Bronchus fibroblast of lung (primary cell): ENCODE data around the gene TSPAN1. TPM values are rescaled to one million over a fixed set of nuclear protein-coding genes. Genes with fewer than 3 reads are reported as not detected.

Source experiments
- total RNA-seq: library from RNA; depleted of rRNA; stranded (reverse); fragments of >200 nt; gene quantifications from 2 replicates; pipeline ENCODE4 v1.2.3, GENCODE V29; 2015

The TSPAN1 gene, protein sequence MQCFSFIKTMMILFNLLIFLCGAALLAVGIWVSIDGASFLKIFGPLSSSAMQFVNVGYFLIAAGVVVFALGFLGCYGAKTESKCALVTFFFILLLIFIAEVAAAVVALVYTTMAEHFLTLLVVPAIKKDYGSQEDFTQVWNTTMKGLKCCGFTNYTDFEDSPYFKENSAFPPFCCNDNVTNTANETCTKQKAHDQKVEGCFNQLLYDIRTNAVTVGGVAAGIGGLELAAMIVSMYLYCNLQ
- total RNA-seq: 0.89 and 1.0 TPM in 2 replicates

DNA sequence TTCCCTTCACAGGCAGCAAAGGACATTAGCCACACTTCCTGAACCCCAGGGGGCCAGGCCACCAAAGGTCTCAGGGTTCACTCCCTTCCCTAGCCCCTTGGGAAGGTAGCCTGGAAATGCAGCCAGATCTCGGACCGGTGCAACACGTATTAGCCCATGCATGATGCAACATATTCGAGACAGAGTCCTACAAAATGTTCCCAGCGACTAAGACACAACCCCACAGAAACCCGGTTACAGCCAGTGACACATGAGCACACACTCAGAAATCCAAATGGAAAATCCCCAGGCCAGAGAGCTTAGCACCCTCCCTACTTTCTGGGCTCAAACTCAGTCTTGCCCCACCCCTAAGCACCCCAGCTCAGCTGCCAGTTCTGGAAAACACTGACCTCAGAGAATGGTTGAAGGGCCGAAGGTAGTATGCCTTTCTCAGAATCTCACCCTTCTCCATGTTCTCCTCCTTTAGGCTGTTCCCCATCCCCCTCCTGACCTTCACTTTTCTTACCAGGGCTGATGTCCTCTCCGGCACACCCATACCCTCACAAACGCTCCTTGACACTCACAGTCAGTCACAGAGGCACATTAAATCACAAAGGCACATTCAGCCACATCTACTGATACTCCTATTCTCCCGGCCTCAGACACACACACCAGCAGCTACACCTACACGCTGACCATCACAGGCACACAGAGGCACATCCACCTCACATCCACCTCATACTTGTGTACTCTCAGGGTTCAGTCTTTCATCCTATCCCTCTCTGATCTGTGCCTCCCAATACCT, at the start of gene TSPAN1:
Gene TSPAN1, plus strand, starts transcription at position 640 of the 784 bp plus-strand sequence. CDS start 6,021 bp downstream, outside the sequence.

DNA sequence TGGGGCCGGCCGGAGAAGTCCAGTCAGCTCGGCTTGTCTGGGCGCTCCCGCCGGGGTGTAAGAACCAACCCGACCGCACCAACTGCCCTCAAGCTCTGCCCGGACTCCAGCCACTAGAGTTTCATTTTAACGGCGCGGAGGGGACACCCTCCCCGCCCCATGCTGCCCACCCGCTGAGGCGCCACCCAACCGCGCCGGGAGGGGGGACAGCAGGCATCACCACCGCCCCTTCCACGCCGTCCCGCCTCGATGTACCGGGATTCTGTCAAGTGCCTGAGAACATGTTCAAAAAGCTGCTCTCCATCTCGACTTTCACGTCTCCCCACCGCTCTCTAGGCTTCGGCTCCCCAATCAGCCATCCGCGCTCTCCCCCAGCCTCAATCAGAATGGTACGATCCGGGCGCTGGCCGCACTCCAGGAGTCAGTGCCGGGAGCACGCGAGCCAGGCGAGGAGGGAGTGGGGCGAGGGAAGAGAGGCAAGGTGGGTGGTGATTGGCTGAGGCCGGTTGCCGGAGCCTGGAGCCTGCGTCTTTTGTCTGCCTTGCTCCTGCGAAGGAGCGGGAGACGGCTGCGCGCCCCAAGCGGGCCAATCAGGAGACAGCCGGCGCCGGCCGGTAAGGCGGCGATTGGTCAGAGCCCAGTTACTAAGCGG, 42.2 kb upstream of the TSPAN1 start, which contains the start of gene PIK3R3:
Gene PIK3R3, minus strand, starts transcription at position 101 of the 652 bp plus-strand sequence. CDS start 677 bp downstream, outside the sequence.

DNA sequence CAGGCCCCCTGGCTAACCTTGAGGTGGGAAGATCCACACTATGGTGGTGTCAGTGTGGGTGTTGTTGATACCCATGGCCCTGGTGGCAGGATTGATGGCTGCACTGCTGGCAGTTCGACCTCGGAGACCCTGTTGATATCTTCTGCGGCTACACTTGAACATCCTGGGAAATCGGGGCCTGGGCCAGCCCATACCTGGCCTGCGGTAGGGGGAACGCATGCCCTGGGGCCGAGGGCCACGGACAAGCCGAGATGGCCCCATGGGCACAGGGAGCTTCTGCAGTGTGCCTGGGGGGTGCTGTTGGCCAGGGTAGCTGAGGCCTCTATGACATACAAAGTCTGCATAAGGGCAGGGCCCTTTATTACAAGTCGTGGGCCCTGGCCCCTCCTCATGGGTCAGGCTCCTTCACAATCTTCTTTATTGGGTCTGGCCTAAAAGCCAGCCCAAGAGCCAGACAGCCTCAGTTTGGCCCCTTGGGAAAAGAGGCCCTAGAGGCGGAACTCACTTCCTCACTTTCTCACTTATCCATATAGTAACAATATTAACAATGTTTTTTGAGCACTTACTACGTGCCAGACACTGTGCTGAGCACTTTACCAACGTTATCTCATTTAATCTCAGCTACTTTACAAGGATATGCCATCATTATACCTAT, 1.5 kb downstream of the TSPAN1 start, which contains the start of gene P3R3URF:
Gene P3R3URF, minus strand, starts transcription at position 278 of the 655 bp plus-strand sequence. Its CDS starts 17 bp downstream, at position 261.

DNA sequence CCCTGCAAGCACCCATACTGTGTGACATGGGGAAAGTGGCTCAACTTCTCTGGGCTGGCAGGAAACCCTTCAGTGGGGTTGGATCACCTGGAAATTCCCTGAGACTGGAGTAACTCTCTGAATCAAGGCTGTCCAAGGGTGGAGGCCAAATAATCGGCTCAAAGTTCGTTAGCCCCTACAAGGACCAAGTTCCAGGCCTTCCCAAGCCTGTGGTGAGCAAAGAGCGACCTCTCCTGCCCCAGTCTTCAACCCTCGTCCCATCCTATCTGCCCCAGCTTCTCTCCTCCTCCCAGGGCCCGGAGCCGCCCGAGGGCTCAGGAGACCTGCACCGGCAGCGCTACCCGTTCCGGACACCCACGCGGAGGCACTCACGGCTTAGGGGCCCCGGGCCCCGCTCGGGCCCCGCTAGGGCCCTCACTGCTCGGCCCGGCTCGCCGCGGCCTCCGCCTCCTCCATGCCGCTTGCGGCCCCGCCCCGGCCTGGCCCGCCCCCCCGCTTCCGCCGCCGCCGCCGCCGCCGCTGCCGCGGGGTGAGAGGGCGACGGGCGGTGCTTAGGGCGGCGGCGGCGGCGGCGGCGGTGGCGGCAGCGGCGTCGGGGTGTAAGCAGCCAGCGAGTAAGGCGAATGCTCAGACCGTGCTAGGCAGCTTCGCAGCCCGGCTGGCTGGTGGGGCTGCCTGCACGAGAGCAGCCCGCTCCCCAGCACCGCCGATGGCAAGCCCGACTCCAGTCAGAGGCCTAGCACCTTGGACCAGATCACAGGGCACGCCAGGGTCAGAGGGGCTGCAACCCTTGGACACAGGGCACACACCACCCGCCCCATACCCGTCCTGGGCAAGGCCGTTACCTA, 23.3 kb downstream of the TSPAN1 start, which contains the start of gene POMGNT1:
Gene POMGNT1, minus strand, starts transcription at position 471 of the 848 bp plus-strand sequence. CDS start 613 bp downstream, outside the sequence.

Other genes starting within 250 kb of the TSPAN1 start
- gene PIK3R3, start 42.5 kb upstream of the TSPAN1 start, total RNA-seq: 5.1 and 6.1 TPM in 2 replicates
- gene P3R3URF, start 1.4 kb downstream of the TSPAN1 start, total RNA-seq: not detected in 2 replicates
- gene POMGNT1, start 23.3 kb downstream of the TSPAN1 start, total RNA-seq: 62.2 and 67.9 TPM in 2 replicates
- 3.4 and 4.2 TPM in 2 replicates for gene LURAP1, start 28.2 kb downstream of the TSPAN1 start, total RNA-seq
- 11.6 and 13.4 TPM in 2 replicates for gene RAD54L, start 72.7 kb downstream of the TSPAN1 start, total RNA-seq
- 91.6 and 108 TPM in 2 replicates for gene LRRC41, start 128.5 kb downstream of the TSPAN1 start, total RNA-seq
- gene UQCRH, start 128.6 kb downstream of the TSPAN1 start, total RNA-seq: 507 and 539 TPM in 2 replicates
- 13.5 and 14.3 TPM in 2 replicates for gene NSUN4, start 165.7 kb downstream of the TSPAN1 start, total RNA-seq
- 1.0 TPM in 2 replicates for gene FAAH, start 219.2 kb downstream of the TSPAN1 start, total RNA-seq